DOHH2 (cell line): Measurements from ENCODE around the gene FBXW4.

Experiments used
- CTCF ChIP-seq: fragments of 200-600 bp; sonication (generic); IDR thresholded peaks from one replicate; pipeline ENCODE4 v1.5.1; 2014; ENCODE audit warnings: antibody characterized with exemption, mild to moderate bottlenecking, low read depth, low read length; ENCODE audit not compliant: poor library complexity, severe bottlenecking
- EZH2phosphoT487 ChIP-seq: fragments of 200-600 bp; sonication (generic); IDR thresholded peaks from 2 replicates; pipeline ENCODE4 v1.6.1; 2017; ENCODE audit warnings: borderline replicate concordance, mild to moderate bottlenecking, antibody characterized with exemption, low read length, moderate library complexity, mixed read lengths

- TF ChIP-seq CTCF = no peak
- TF ChIP-seq EZH2phosphoT487 = no peak
Measured at GRCh38 chr10:101609481-101609880, 85.5 kb downstream of the FBXW4 start.
